ENCODE results near the gene CX3CL1. TPM values are rescaled to one million over a fixed set of nuclear protein-coding genes. Genes with fewer than 3 reads are reported as not detected.

Gene CX3CL1
- total and polyA plus RNA-seq, 7 experiments from 2014 or later, result not detected

DNA sequence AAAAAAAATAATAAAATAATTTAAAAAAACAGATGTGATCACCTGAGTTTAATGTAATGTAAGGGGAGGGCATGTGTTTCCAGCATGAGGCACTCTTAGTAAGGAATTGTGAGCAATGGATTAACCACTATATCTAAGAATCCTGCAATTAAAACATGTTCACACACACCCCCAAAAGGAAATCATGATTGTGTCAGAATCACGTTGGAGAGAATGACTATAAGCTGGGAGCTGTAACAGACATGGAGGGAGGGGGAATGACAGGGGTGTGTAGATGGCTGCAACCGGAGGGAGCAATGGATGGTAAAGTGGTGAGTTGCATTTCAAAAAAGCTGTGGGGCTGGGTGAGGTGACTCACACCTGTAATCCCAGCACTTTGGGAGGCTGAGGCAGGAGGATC lies 27.3 kb upstream of the CX3CL1 start:
- H3K4me3 Mint-ChIP-seq, result no peak overlapping the region
- H3K9me3 Mint-ChIP-seq, result peaks cover 0 to 16% (median 1%) of the 10 kb centered on the region in 11 donors

DNA sequence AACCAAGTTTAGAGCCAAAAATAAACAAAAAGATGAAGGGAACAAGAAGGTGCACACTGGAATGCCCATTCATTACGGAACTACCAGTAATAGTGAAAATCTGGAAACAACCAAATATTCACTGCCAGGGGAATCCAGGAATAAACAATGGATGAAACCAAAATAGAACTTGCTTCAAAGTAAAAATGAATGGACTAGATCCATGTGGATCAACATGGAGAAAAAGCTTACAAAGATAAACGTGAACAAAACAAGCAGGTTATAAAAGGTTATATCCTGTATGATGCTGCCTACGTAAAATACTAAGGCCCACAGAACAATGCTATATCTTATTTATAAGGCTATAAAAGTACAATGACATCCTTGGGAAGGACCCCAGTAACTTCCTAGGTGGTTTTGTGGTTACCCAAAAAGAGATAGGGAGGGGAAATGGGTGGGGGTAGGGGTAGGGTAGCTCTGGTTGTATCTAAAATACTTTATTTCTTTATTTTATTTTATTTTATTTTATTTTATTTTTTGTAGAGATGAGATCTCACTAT lies 26.6 kb upstream of the CX3CL1 start:
- Histone ChIP-seq H3K4me3 (ENCODE audit: low read length) (no peak overlapping the region), H3K27ac (ENCODE audit: low read depth, low read length) (no peak overlapping the region), H3K4me1 (ENCODE audit: control insufficient read depth in 2 of 2, insufficient read depth in 2 of 2, low read length in 2 of 2) (no peaks in the 10 kb centered on the region), H3K9me3 (ENCODE audit: control insufficient read depth in 2 of 3, low read length in 3 of 3) (no peaks in the 10 kb centered on the region), H3K27me3 (ENCODE audit: control insufficient read depth in 2 of 2, insufficient read depth in 2 of 2, low read length in 2 of 2) (no peaks in the 10 kb centered on the region), H3K36me3 (ENCODE audit: control insufficient read depth in 2 of 3, insufficient read depth in 3 of 3, low read length in 3 of 3) (no peaks in the 10 kb centered on the region)
- Mint-ChIP-seq H3K27me3 (peaks cover 32 to 66% (median 51%) of the 10 kb centered on the region in 5 donors), H3K4me1 (peaks cover 3 to 41% (median 31%) of the 10 kb centered on the region in 7 donors), H3K9me3 (peaks cover 0 to 16% (median 1%) of the 10 kb centered on the region in 11 donors), H3K27ac (no peak overlapping the region), H3K36me3 (peaks cover 0 to 12% (median 4%) of the 10 kb centered on the region in 5 donors), H3K4me3 (peak overlapping the region in 2 of 10 donors; percentile 7 to 27)
- POLR2A ChIA-PET, result no interaction called here
- intact Hi-C loops (cut with micrococcal nuclease), result no loop called here
- ATAC-seq, result no peak
- CTCF ChIA-PET, result interaction anchor here (0.7 kb wide), 1 partner anchor 11 kb away, joined by 3 read pairs; no protein-coding TSS in a partner anchor
- peak in 5 of 9 donors; percentile 2 to 18 (median 9) for DNase-seq

More for the DNA sequence above, 27.3 kb upstream of the CX3CL1 start:
- intact Hi-C loops (cut with micrococcal nuclease), result no loop called here
- Histone ChIP-seq H3K9me3 (ENCODE audit: control insufficient read depth in 2 of 3, low read length in 3 of 3) (no peaks in the 10 kb centered on the region), H3K4me1 (ENCODE audit: control insufficient read depth in 2 of 2, insufficient read depth in 2 of 2, low read length in 2 of 2) (no peaks in the 10 kb centered on the region), H3K27me3 (ENCODE audit: control insufficient read depth in 2 of 2, insufficient read depth in 2 of 2, low read length in 2 of 2) (no peaks in the 10 kb centered on the region), H3K27ac (ENCODE audit: low read depth, low read length) (no peak overlapping the region), H3K4me3 (ENCODE audit: low read length) (no peak overlapping the region), H3K36me3 (ENCODE audit: control insufficient read depth in 2 of 3, insufficient read depth in 3 of 3, low read length in 3 of 3) (no peaks in the 10 kb centered on the region)
- POLR2A ChIA-PET, result interaction anchor here (0.6 kb wide), 1 partner anchor 448 kb away, joined by 3 read pairs; no protein-coding TSS in a partner anchor
- CTCF ChIA-PET, result interaction anchor here (0.7 kb wide), 1 partner anchor 10 kb away, joined by 3 read pairs; no protein-coding TSS in a partner anchor
- H3K36me3 Mint-ChIP-seq, result peaks cover 0 to 12% (median 4%) of the 10 kb centered on the region in 5 donors
- peaks cover 32 to 69% (median 51%) of the 10 kb centered on the region in 5 donors for H3K27me3 Mint-ChIP-seq
- H3K4me1 Mint-ChIP-seq, result peaks cover 3 to 40% (median 31%) of the 10 kb centered on the region in 7 donors
- ATAC-seq, result no peak
- no peak for DNase-seq
- H3K27ac Mint-ChIP-seq, result no peak overlapping the region

DNA sequence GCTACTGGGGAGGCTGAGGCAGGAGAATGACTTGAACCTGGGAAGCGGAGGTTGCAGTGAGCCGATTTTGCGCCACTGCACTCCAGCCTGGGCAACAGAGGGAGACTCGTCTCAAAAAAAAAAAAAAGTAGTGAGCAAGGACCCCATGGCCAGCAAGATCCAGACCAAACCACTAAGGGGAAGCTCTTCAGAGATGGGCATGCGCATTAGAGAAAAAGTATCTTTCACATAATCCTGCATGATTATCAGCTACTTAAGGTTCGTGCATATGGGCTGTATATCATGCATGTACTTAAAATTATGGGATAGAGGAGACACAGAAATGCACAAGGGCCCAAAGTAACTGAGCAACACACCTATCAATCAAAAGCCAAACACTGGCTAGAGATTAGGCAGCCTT lies 24.4 kb upstream of the CX3CL1 start:
- DNase-seq, result no peak
- H3K4me3 Mint-ChIP-seq, result no peak overlapping the region
- Histone ChIP-seq H3K4me1 (ENCODE audit: control insufficient read depth in 2 of 2, insufficient read depth in 2 of 2, low read length in 2 of 2) (no peaks in the 10 kb centered on the region), H3K36me3 (ENCODE audit: control insufficient read depth in 2 of 3, insufficient read depth in 3 of 3, low read length in 3 of 3) (no peaks in the 10 kb centered on the region), H3K27ac (ENCODE audit: low read depth, low read length) (no peak overlapping the region), H3K9me3 (ENCODE audit: control insufficient read depth in 2 of 3, low read length in 3 of 3) (no peaks in the 10 kb centered on the region), H3K4me3 (ENCODE audit: low read length) (no peak overlapping the region), H3K27me3 (ENCODE audit: control insufficient read depth in 2 of 2, insufficient read depth in 2 of 2, low read length in 2 of 2) (no peaks in the 10 kb centered on the region)
- CTCF ChIA-PET, result no interaction called here
- no peak for ATAC-seq
- intact Hi-C loops (cut with micrococcal nuclease), result no loop called here
- H3K4me1 Mint-ChIP-seq, result peaks cover 3 to 35% (median 28%) of the 10 kb centered on the region in 7 donors
- peaks cover 0 to 12% (median 4%) of the 10 kb centered on the region in 5 donors for H3K36me3 Mint-ChIP-seq
- H3K27ac Mint-ChIP-seq, result no peak overlapping the region
- H3K9me3 Mint-ChIP-seq, result peaks cover 0 to 16% (median 1%) of the 10 kb centered on the region in 11 donors
- H3K27me3 Mint-ChIP-seq, result peaks cover 27 to 58% (median 44%) of the 10 kb centered on the region in 5 donors
- POLR2A ChIA-PET, result no interaction called here

DNA sequence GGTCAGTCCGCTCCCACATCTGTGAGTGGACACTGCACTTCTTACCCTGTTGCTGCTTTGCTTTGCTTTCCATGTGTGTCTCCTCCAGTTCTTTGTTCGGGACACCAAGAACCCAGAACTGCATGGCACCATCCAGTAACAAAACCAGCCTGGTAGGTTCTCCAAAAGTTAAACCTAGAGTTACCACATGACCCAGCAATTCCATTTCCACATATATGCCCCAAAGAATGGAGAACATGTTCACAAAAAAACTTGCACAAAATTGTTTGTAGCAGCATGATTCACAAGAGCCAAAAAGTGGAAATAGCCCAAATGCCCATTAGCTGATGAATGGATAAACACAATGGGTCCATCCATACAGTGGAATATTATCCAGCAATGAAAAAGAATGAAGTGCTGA lies 24.0 kb upstream of the CX3CL1 start:
- no peaks in the 10 kb centered on the region for H3K9me3 ChIP-seq (ENCODE audit: control insufficient read depth in 2 of 3, low read length in 3 of 3)
- H3K4me3 ChIP-seq (ENCODE audit: low read length), result no peak overlapping the region
- ChIA-PET POLR2A (no interaction called here), CTCF (no interaction called here)
- no peak overlapping the region for H3K27ac ChIP-seq (ENCODE audit: low read depth, low read length)
- H3K36me3 Mint-ChIP-seq, result peaks cover 0 to 9% (median under 1%) of the 10 kb centered on the region in 5 donors
- H3K36me3 ChIP-seq (ENCODE audit: control insufficient read depth in 2 of 3, insufficient read depth in 3 of 3, low read length in 3 of 3), result no peaks in the 10 kb centered on the region
- no peak overlapping the region for H3K27ac Mint-ChIP-seq
- H3K4me1 Mint-ChIP-seq, result peaks cover 3 to 32% (median 28%) of the 10 kb centered on the region in 7 donors
- peaks cover 0 to 16% (median 1%) of the 10 kb centered on the region in 11 donors for H3K9me3 Mint-ChIP-seq
- DNase-seq (no peak), ATAC-seq (no peak)
- peaks cover 23 to 53% (median 44%) of the 10 kb centered on the region in 5 donors for H3K27me3 Mint-ChIP-seq
- intact Hi-C loops (cut with micrococcal nuclease), result no loop called here
- H3K4me3 Mint-ChIP-seq, result peak overlapping the region in 2 of 10 donors; percentile 2 to 47
- no peaks in the 10 kb centered on the region for H3K27me3 ChIP-seq (ENCODE audit: control insufficient read depth in 2 of 2, insufficient read depth in 2 of 2, low read length in 2 of 2)
- no peaks in the 10 kb centered on the region for H3K4me1 ChIP-seq (ENCODE audit: control insufficient read depth in 2 of 2, insufficient read depth in 2 of 2, low read length in 2 of 2)

DNA sequence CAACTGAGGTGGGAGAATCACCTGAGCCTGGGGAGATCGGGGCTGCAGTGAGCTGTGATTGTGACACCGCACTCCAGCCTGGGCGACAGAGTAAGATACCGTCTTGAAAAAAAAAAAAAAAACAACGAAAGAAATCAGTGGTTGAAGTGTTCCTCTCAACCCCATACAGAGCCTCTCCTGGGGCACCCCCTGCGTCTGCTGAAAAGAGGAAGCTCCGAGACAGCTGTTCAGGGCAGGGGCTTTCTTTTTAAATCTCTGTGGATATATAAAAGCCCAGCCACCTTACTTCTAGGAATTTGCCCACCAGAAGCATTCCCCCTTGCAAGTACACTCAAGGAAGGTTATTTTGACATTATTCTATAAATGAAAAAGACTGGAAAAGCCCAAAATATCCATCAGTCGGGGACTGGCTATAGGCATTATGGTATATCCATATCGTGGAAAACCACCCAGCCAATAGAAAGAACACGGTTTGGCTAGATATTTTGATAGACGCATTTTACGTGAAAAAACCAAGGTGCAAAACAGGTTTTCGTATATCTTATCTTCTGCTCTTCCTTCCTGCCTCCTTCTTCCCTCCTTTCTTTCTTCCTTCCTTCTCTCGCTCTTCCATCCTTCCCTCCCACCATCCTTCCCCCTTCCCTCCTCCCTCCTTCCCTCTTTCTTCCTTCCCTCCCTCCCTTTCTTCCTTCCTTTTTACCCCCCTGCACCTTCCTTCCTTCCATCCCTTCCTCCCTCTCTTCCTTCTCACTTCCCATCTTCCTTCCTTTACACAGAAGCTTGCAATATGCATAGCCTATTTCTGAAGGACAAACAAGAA lies 22.9 kb upstream of the CX3CL1 start:
- intact Hi-C loops (cut with micrococcal nuclease), result no loop called here
- H3K27me3 ChIP-seq (ENCODE audit: control insufficient read depth in 2 of 2, insufficient read depth in 2 of 2, low read length in 2 of 2), result no peaks in the 10 kb centered on the region
- Mint-ChIP-seq H3K27ac (peak overlapping the region in 1 of 9 donors; percentile 13), H3K9me3 (peaks cover 0 to 16% (median 1%) of the 10 kb centered on the region in 11 donors), H3K36me3 (peaks cover 0 to 4% (median 0%) of the 10 kb centered on the region in 5 donors), H3K4me3 (peak overlapping the region in 8 of 10 donors; percentile 10 to 59 (median 22)), H3K4me1 (peaks cover 3 to 28% (median 25%) of the 10 kb centered on the region in 7 donors), H3K27me3 (peaks cover 17 to 42% (median 39%) of the 10 kb centered on the region in 5 donors)
- ChIA-PET CTCF (interaction anchor here (0.7 kb wide), 1 partner anchor 10 kb away, joined by 6 read pairs; no protein-coding TSS in a partner anchor), POLR2A (no interaction called here)
- no peaks in the 10 kb centered on the region for H3K9me3 ChIP-seq (ENCODE audit: control insufficient read depth in 2 of 3, low read length in 3 of 3)
- no peak overlapping the region for H3K4me3 ChIP-seq (ENCODE audit: low read length)
- H3K4me1 ChIP-seq (ENCODE audit: control insufficient read depth in 2 of 2, insufficient read depth in 2 of 2, low read length in 2 of 2), result no peaks in the 10 kb centered on the region
- no peaks in the 10 kb centered on the region for H3K36me3 ChIP-seq (ENCODE audit: control insufficient read depth in 2 of 3, insufficient read depth in 3 of 3, low read length in 3 of 3)
- H3K27ac ChIP-seq (ENCODE audit: low read depth, low read length), result no peak overlapping the region
- ATAC-seq (peak; percentile 86), DNase-seq (peak in 6 of 9 donors; percentile 4 to 34 (median 20))

DNA sequence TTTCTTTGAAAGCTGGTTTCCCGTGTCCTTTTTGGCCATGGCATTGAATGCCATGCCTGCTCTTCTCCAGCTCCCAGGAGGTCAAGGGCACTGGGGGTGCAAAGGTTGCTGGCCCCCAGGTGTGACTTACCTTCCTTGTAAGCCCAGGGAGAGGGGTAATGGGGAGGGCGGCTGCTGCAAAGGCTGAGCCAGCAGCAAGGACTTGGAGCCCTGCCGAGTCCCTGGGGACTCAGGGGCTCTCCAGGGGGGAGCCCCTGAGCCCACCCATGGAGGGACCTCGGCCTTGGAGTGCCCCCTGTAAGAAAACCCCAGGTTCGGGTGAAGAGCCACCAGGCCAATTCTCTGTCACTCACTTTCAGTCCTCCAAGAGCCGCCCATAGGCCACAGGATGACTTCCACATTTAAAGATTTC lies 19.6 kb upstream of the CX3CL1 start:
- peaks cover 0 to 3% (median 0%) of the 10 kb centered on the region in 5 donors for H3K36me3 Mint-ChIP-seq
- no peak overlapping the region for H3K4me3 ChIP-seq (ENCODE audit: low read length)
- peaks cover 4 to 28% (median 20%) of the 10 kb centered on the region in 5 donors for H3K27me3 Mint-ChIP-seq
- H3K9me3 Mint-ChIP-seq, result peaks cover 0 to under 1% (median 0%) of the 10 kb centered on the region in 11 donors
- H3K4me1 ChIP-seq (ENCODE audit: control insufficient read depth in 2 of 2, insufficient read depth in 2 of 2, low read length in 2 of 2), result no peaks in the 10 kb centered on the region
- H3K4me3 Mint-ChIP-seq, result no peak overlapping the region
- H3K4me1 Mint-ChIP-seq, result peaks cover 0 to 17% (median 15%) of the 10 kb centered on the region in 7 donors
- H3K27ac ChIP-seq (ENCODE audit: low read depth, low read length), result no peak overlapping the region
- ATAC-seq (no peak), DNase-seq (no peak)
- CTCF ChIA-PET, result no interaction called here
- H3K9me3 ChIP-seq (ENCODE audit: control insufficient read depth in 2 of 3, low read length in 3 of 3), result no peaks in the 10 kb centered on the region
- intact Hi-C loops (cut with micrococcal nuclease), result no loop called here
- no peaks in the 10 kb centered on the region for H3K27me3 ChIP-seq (ENCODE audit: control insufficient read depth in 2 of 2, insufficient read depth in 2 of 2, low read length in 2 of 2)
- no peaks in the 10 kb centered on the region for H3K36me3 ChIP-seq (ENCODE audit: control insufficient read depth in 2 of 3, insufficient read depth in 3 of 3, low read length in 3 of 3)
- no peak overlapping the region for H3K27ac Mint-ChIP-seq
- POLR2A ChIA-PET, result no interaction called here
